BJ (cell line): ENCODE results near the gene TEX52. TPM values are rescaled to one million over a fixed set of nuclear protein-coding genes. Genes with fewer than 3 reads are reported as not detected.
A peak's percentile ranks its signal among the peaks of the same experiment; 100 is the strongest.

Experiments
- CTCF ChIA-PET: fragments of 350-600 bp; formaldehyde crosslinking; extraction: SDS; loops from one replicate; lab custom pipeline; 2021; ENCODE audit warnings: antibody characterized with exemption, inconsistent platforms; lab: Yijun Ruan, JAX
- POLR2A ChIA-PET: fragments of 300-600 bp; sonication (Branson Sonifier 250); formaldehyde crosslinking; extraction: SDS; loops from one replicate; lab custom pipeline; 2021; ENCODE audit warnings: antibody characterized with exemption; lab: Charles Lee
- DNase-seq: peaks from one replicate; pipeline ENCODE4 v3.0.0-alpha.2; 2011; ENCODE audit warnings: low read depth
- H3K27me3 ChIP-seq: 2 replicates; pipeline ENCODE4 v1.6.0; 2011; ENCODE audit warnings: low read length; ENCODE audit not compliant: control insufficient read depth, insufficient read depth
- H3K36me3 ChIP-seq: 2 replicates; pipeline ENCODE4 v1.5.1; 2011; ENCODE audit warnings: low read length; ENCODE audit not compliant: control insufficient read depth, insufficient read depth
- H3K4me3 ChIP-seq: 2 replicates; pipeline ENCODE4 v1.5.1; 2011; ENCODE audit warnings: low read depth, mild to moderate bottlenecking, control low read depth, low read length
- CTCF ChIP-seq: IDR thresholded peaks from 2 replicates; pipeline ENCODE4 v1.5.1; 2011; ENCODE audit warnings: low read depth, mild to moderate bottlenecking, control low read depth, inconsistent platforms, low read length, moderate library complexity; ENCODE audit not compliant: insufficient read depth
- polyA plus RNA-seq: library from polyadenylated mRNA; depleted of rRNA; stranded (reverse); fragments of >200 nt; gene quantifications from 2 replicates; pipeline ENCODE4 v1.2.3, GENCODE V29; 2011

The TEX52 gene
- polyA plus RNA-seq, 1 experiment: not detected

GRCh38 chr12:2895511-2895910, 38.7 kb upstream of the TEX52 start:
- no peak for TF ChIP-seq CTCF
- no peaks in the 10 kb centered on the region for H3K27me3 ChIP-seq
- POLR2A ChIA-PET: no interaction called here
- CTCF ChIA-PET: interaction anchor here (0.7 to 2.0 kb wide), 5 partner anchors 11 to 139 kb away, joined by 3 to 7 read pairs (median 4); no protein-coding TSS in a partner anchor
- DNase-seq: no peak
- no peak overlapping the region for H3K4me3 ChIP-seq
- no peaks in the 10 kb centered on the region for H3K36me3 ChIP-seq

DNA sequence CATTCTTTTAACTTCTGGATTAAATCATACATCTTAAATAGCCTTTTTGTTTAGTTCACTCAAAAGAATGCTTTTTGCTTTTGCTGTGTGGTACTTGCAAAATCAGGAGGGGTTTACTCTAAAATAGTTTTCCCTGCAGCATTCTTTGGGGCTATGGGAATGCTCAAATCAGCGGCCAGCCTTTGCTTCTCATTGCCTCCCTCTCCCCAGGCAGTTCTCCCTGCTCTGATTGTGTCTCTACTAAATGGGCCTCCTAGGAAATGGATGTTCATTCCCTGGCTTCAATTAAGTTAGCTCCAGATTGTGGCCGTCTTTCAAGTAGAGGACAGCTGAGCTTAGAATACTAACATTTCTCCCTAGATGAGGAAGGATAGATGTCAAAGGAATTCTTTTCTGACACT, 38.2 kb upstream of the TEX52 start:
- peak; percentile 50 for DNase-seq
- Histone ChIP-seq H3K36me3 (no peaks in the 10 kb centered on the region), H3K27me3 (no peaks in the 10 kb centered on the region), H3K4me3 (no peak overlapping the region)
- ChIA-PET CTCF (interaction anchor here (0.6 to 2.0 kb wide), 5 partner anchors 10 to 139 kb away, joined by 3 to 7 read pairs (median 4); no protein-coding TSS in a partner anchor), POLR2A (no interaction called here)
- no peak for TF ChIP-seq CTCF

DNA sequence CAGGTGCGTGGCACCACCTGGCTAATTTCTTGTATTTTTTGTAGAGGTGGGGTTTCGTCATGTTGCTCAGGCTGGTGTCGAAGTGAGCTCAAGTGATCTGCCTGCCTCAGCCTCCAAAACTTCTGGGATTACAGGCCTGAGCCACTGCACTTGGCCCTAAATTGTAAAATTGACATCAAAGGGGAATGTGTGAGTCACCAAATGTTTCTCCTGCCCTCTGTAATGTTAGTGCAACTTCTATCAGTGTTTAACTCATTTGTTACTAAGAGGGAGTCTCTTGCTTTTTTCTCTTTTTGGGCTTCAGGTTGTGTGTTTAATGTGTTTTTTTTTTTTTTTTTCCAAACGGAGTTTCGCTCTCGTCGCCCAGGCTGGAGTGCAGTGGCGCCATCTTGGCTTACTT, 36.2 kb upstream of the TEX52 start:
- H3K27me3 ChIP-seq: no peaks in the 10 kb centered on the region
- no peak for TF ChIP-seq CTCF
- DNase-seq: peak; percentile 82
- H3K36me3 ChIP-seq: no peaks in the 10 kb centered on the region
- ChIA-PET POLR2A (interaction anchor here (0.7 kb wide), 1 partner anchor 1591 kb away, joined by 6 read pairs; no protein-coding TSS in a partner anchor), CTCF (interaction anchor here (0.6 kb wide), 1 partner anchor 181 kb away, joined by 3 read pairs; no protein-coding TSS in a partner anchor)
- no peak overlapping the region for H3K4me3 ChIP-seq

- Histone ChIP-seq H3K4me3 (peak overlapping the region; percentile 87), H3K27me3 (no peaks in the 10 kb centered on the region), H3K36me3 (no peaks in the 10 kb centered on the region)
- POLR2A ChIA-PET: interaction anchor here (0.6 kb wide), 1 partner anchor 138 kb away, joined by 6 read pairs; no protein-coding TSS in a partner anchor
- DNase-seq: no peak
- CTCF ChIA-PET: no interaction called here
- no peak for TF ChIP-seq CTCF
Measured at GRCh38 chr12:2892246-2892645, 35.4 kb upstream of the TEX52 start.

- no peak for DNase-seq
- Histone ChIP-seq H3K36me3 (no peaks in the 10 kb centered on the region), H3K27me3 (no peaks in the 10 kb centered on the region), H3K4me3 (peak overlapping the region; percentile 87)
- POLR2A ChIA-PET: interaction anchor here (0.7 kb wide), 1 partner anchor 38 kb away, joined by 3 read pairs; no protein-coding TSS in a partner anchor
- CTCF ChIA-PET: interaction anchor here (1.4 kb wide), 1 partner anchor 13 kb away, joined by 6 read pairs; no protein-coding TSS in a partner anchor
- no peak for TF ChIP-seq CTCF
Measured at GRCh38 chr12:2891240-2892053, 34.6 kb upstream of the TEX52 start.
